Prostate gland (tissue), 2 donors: ENCODE results near the gene RRM1.

Experiments
- CTCF ChIP-seq, 4 experiments: fragments of 200-600 bp in 2 of 4; fragments of 450-650 bp in 2 of 4; sonication (generic) in 2 of 4; IDR thresholded peaks; 1 replicate in 3 of 4; 2 replicates in 1 of 4; pipeline ENCODE4 v1.5.1; 2016 to 2019; ENCODE audit warnings: antibody characterized with exemption in 4 of 4, mild to moderate bottlenecking in 2 of 4, moderate library complexity in 2 of 4
- POLR2A ChIP-seq: fragments of 450-650 bp; IDR thresholded peaks from one replicate; pipeline ENCODE4 v1.6.1; 2016; ENCODE audit warnings: antibody characterized with exemption, mild to moderate bottlenecking

GRCh38 chr11:4071325-4071724 lies 23.3 kb upstream of the RRM1 start:
- TF ChIP-seq CTCF (IDR thresholded peaks at IDR 0.05) (no peak), POLR2A (no peak)
